ENCODE measurements around the gene LYST.

The LYST gene

GRCh38 chr1:235775246-235775860 lies 91.4 kb downstream of the LYST start:
- Histone ChIP-seq H3K27me3 (no peaks in the 10 kb centered on the region), H3K27ac (peak overlapping the region; percentile 21), H3K4me1 (ENCODE audit: control insufficient read depth in 1 of 2, insufficient read depth in 1 of 2, low read depth in 1 of 2, low read length in 1 of 2) (no peaks in the 10 kb centered on the region), H3K9me3 (no peaks in the 10 kb centered on the region), H3K36me3 (peaks cover 95% of the 10 kb centered on the region), H3K4me3 (ENCODE audit: low read depth in 1 of 2, low read length in 1 of 2) (no peak overlapping the region)
- no peak for TF ChIP-seq CTCF (IDR thresholded peaks at IDR 0.05)

- no peak overlapping the region for H3K27ac ChIP-seq
- no peaks in the 10 kb centered on the region for H3K9me3 ChIP-seq
- TF ChIP-seq CTCF (IDR thresholded peaks at IDR 0.05): no peak
- H3K27me3 ChIP-seq: no peaks in the 10 kb centered on the region
- H3K4me1 ChIP-seq (ENCODE audit: control insufficient read depth in 1 of 2, insufficient read depth in 1 of 2, low read depth in 1 of 2, low read length in 1 of 2): no peaks in the 10 kb centered on the region
- H3K4me3 ChIP-seq (ENCODE audit: low read depth in 1 of 2, low read length in 1 of 2): no peak overlapping the region
- peaks cover 94% of the 10 kb centered on the region for H3K36me3 ChIP-seq
Observed at GRCh38 chr1:235767795-235768194, 98.9 kb downstream of the LYST start.

GRCh38 chr1:235766794-235767285 lies 99.9 kb downstream of the LYST start:
- Histone ChIP-seq H3K27ac (no peak overlapping the region), H3K27me3 (no peaks in the 10 kb centered on the region), H3K4me3 (ENCODE audit: low read depth in 1 of 2, low read length in 1 of 2) (no peak overlapping the region), H3K4me1 (ENCODE audit: control insufficient read depth in 1 of 2, insufficient read depth in 1 of 2, low read depth in 1 of 2, low read length in 1 of 2) (no peaks in the 10 kb centered on the region), H3K9me3 (no peaks in the 10 kb centered on the region), H3K36me3 (peaks cover 94% of the 10 kb centered on the region)
- TF ChIP-seq CTCF (IDR thresholded peaks at IDR 0.05): no peak

GRCh38 chr1:235763962-235764361 lies 102.7 kb downstream of the LYST start:
- Histone ChIP-seq H3K4me3 (ENCODE audit: low read depth in 1 of 2, low read length in 1 of 2) (no peak overlapping the region), H3K9me3 (no peaks in the 10 kb centered on the region), H3K36me3 (peaks cover 94% of the 10 kb centered on the region), H3K27me3 (no peaks in the 10 kb centered on the region), H3K4me1 (ENCODE audit: control insufficient read depth in 1 of 2, insufficient read depth in 1 of 2, low read depth in 1 of 2, low read length in 1 of 2) (no peaks in the 10 kb centered on the region), H3K27ac (peak overlapping the region; percentile 26)
- no peak for TF ChIP-seq CTCF (IDR thresholded peaks at IDR 0.05)

GRCh38 chr1:235759336-235759735 lies 107.4 kb downstream of the LYST start:
- Histone ChIP-seq H3K9me3 (no peaks in the 10 kb centered on the region), H3K4me3 (ENCODE audit: low read depth in 1 of 2, low read length in 1 of 2) (no peak overlapping the region), H3K36me3 (peaks cover 100% of the 10 kb centered on the region), H3K4me1 (ENCODE audit: control insufficient read depth in 1 of 2, insufficient read depth in 1 of 2, low read depth in 1 of 2, low read length in 1 of 2) (no peaks in the 10 kb centered on the region), H3K27ac (peak overlapping the region; percentile 45), H3K27me3 (no peaks in the 10 kb centered on the region)
- no peak for TF ChIP-seq CTCF (IDR thresholded peaks at IDR 0.05)

Data from neutrophil (primary cell).